ENCODE data around the gene CSF1. TPM values are rescaled to one million over a fixed set of nuclear protein-coding genes. Genes with fewer than 3 reads are reported as not detected.

The CSF1 gene
- total and polyA plus RNA-seq, 9 donors, result 13.1 to 57.6 (median 44.3) TPM

- intact Hi-C loops (cut with DNase I), result no loop called here
- Histone ChIP-seq H3K9me3 (no peaks in the 10 kb centered on the region), H3K36me3 (no peaks in the 10 kb centered on the region), H3K4me3 (no peak overlapping the region), H3K4me1 (ENCODE audit: insufficient read depth) (peaks cover 37% of the 10 kb centered on the region), H3K27me3 (no peaks in the 10 kb centered on the region), H3K27ac (peak overlapping the region; percentile 39 to 62)
- DNase-seq, result peak; percentile 80 to 92 (median 83)
- WGBS, 3 donors, result 21 to 28% (median 26%) methylated on average over 10 of the region's 10 CpGs
- TF ChIP-seq EP300 (IDR thresholded peaks at IDR 0.05) (no peak), POLR2A (IDR thresholded peaks at IDR 0.05) (no peak), CTCF (IDR thresholded peaks at IDR 0.05) (no peak)
Observed at GRCh38 chr1:109931189-109931731, 20.6 kb downstream of the CSF1 start.

- H3K36me3 ChIP-seq, result no peaks in the 10 kb centered on the region
- intact Hi-C loops (cut with DNase I), result no loop called here
- H3K4me1 ChIP-seq (ENCODE audit: insufficient read depth), result peaks cover 37% of the 10 kb centered on the region
- no peak for DNase-seq
- H3K27me3 ChIP-seq, result no peaks in the 10 kb centered on the region
- H3K9me3 ChIP-seq, result no peaks in the 10 kb centered on the region
- 98% methylated on average over 3 of the region's 3 CpGs for WGBS, 3 donors
- H3K4me3 ChIP-seq, result no peak overlapping the region
- no peak overlapping the region for H3K27ac ChIP-seq
- TF ChIP-seq EP300 (IDR thresholded peaks at IDR 0.05), result no peak
- no peak for TF ChIP-seq POLR2A (IDR thresholded peaks at IDR 0.05)
- no peak for TF ChIP-seq CTCF (IDR thresholded peaks at IDR 0.05)
Observed at GRCh38 chr1:109931911-109932636, 21.4 kb downstream of the CSF1 start.

- no peak for DNase-seq
- TF ChIP-seq EP300 (IDR thresholded peaks at IDR 0.05), result no peak
- no peak for TF ChIP-seq CTCF (IDR thresholded peaks at IDR 0.05)
- TF ChIP-seq POLR2A (IDR thresholded peaks at IDR 0.05), result no peak
- WGBS, 3 donors, result 89 to 97% (median 97%) methylated on average over 5 of the region's 5 CpGs
- H3K27me3 ChIP-seq, result no peaks in the 10 kb centered on the region
- H3K4me3 ChIP-seq, result no peak overlapping the region
- H3K4me1 ChIP-seq (ENCODE audit: insufficient read depth), result peaks cover 37% of the 10 kb centered on the region
- H3K36me3 ChIP-seq, result no peaks in the 10 kb centered on the region
- H3K9me3 ChIP-seq, result no peaks in the 10 kb centered on the region
- intact Hi-C loops (cut with DNase I), result no loop called here
- H3K27ac ChIP-seq, result no peak overlapping the region
Observed at GRCh38 chr1:109932679-109933078, 22.0 kb downstream of the CSF1 start.

GRCh38 chr1:109933856-109934711 is 23.4 kb downstream of the CSF1 start:
- Histone ChIP-seq H3K27ac (no peak overlapping the region), H3K4me3 (no peak overlapping the region), H3K9me3 (no peaks in the 10 kb centered on the region), H3K27me3 (no peaks in the 10 kb centered on the region), H3K4me1 (ENCODE audit: insufficient read depth) (peaks cover 23% of the 10 kb centered on the region), H3K36me3 (no peaks in the 10 kb centered on the region)
- TF ChIP-seq EP300 (IDR thresholded peaks at IDR 0.05) (no peak), CTCF (IDR thresholded peaks at IDR 0.05) (no peak), POLR2A (IDR thresholded peaks at IDR 0.05) (no peak)
- no peak for DNase-seq
- intact Hi-C loops (cut with DNase I), result no loop called here
- WGBS, 3 donors, result 50 to 63% (median 60%) methylated on average over 10 of the region's 10 CpGs

All from ovary (tissue), 9 donors.